ENCODE measurements around the gene ANKRD55. TPM values are rescaled to one million over a fixed set of nuclear protein-coding genes. Genes with fewer than 3 reads are reported as not detected.

Gene ANKRD55
- total RNA-seq, 1 donor = not detected

GRCh38 chr5:56146674-56147073 is 86.5 kb downstream of the ANKRD55 start:
- DNase-seq (ENCODE audit: low read depth) = no peak
- no peak for TF ChIP-seq CTCF (IDR thresholded peaks at IDR 0.05; ENCODE audit: insufficient read depth, low read length)
- H3K4me3 ChIP-seq (ENCODE audit: low read depth, low read length) = no peak overlapping the region

- TF ChIP-seq CTCF (IDR thresholded peaks at IDR 0.05; ENCODE audit: insufficient read depth, low read length) = no peak
- no peak for DNase-seq (ENCODE audit: low read depth)
- no peak overlapping the region for H3K4me3 ChIP-seq (ENCODE audit: low read depth, low read length)
Observed at GRCh38 chr5:56145511-56145910, 87.6 kb downstream of the ANKRD55 start.

- H3K4me3 ChIP-seq (ENCODE audit: low read depth, low read length) = no peak overlapping the region
- no peak for DNase-seq (ENCODE audit: low read depth)
- TF ChIP-seq CTCF (IDR thresholded peaks at IDR 0.05; ENCODE audit: insufficient read depth, low read length) = no peak
Observed at GRCh38 chr5:56145106-56145505, 88.0 kb downstream of the ANKRD55 start.

- no peak for DNase-seq (ENCODE audit: low read depth)
Observed at GRCh38 chr5:56144211-56144610, 88.9 kb downstream of the ANKRD55 start.

GRCh38 chr5:56143373-56143714 is 89.8 kb downstream of the ANKRD55 start:
- no peak overlapping the region for H3K4me3 ChIP-seq (ENCODE audit: low read depth, low read length)
- DNase-seq (ENCODE audit: low read depth) = no peak
- TF ChIP-seq CTCF (IDR thresholded peaks at IDR 0.05; ENCODE audit: insufficient read depth, low read length) = no peak

More at GRCh38 chr5:56144211-56144610, 88.9 kb downstream of the ANKRD55 start:
- no peak overlapping the region for H3K4me3 ChIP-seq (ENCODE audit: low read depth, low read length)
- TF ChIP-seq CTCF (IDR thresholded peaks at IDR 0.05; ENCODE audit: insufficient read depth, low read length) = no peak

GRCh38 chr5:56142614-56143372 is 90.3 kb downstream of the ANKRD55 start:
- no peak for TF ChIP-seq CTCF (IDR thresholded peaks at IDR 0.05; ENCODE audit: insufficient read depth, low read length)

GRCh38 chr5:56142233-56142613 is 90.9 kb downstream of the ANKRD55 start:
- H3K4me3 ChIP-seq (ENCODE audit: low read depth, low read length) = no peak overlapping the region
- TF ChIP-seq CTCF (IDR thresholded peaks at IDR 0.05; ENCODE audit: insufficient read depth, low read length) = no peak
- DNase-seq (ENCODE audit: low read depth) = no peak

More at GRCh38 chr5:56142614-56143372, 90.3 kb downstream of the ANKRD55 start:
- H3K4me3 ChIP-seq (ENCODE audit: low read depth, low read length) = no peak overlapping the region
- no peak for DNase-seq (ENCODE audit: low read depth)

Data from fibroblast of the aortic adventitia (primary cell).